T follicular helper cell (primary cell): ENCODE measurements around the gene UQCRC2.
A peak's percentile ranks its signal among the peaks of the same experiment; 100 is the strongest.
"Not testable (repeated sequence)": the region's sequence is repeated elsewhere in the genome, so short reads cannot be mapped to it uniquely, and the experiment has no call there.

Experiments
- DNase-seq: peaks from one replicate; pipeline ENCODE4 v3.0.0-alpha.2; 2020; ENCODE audit warnings: low read depth

Gene UQCRC2

GRCh38 chr16:21982108-21982507, 28.9 kb downstream of the UQCRC2 start:
- no peak for DNase-seq

- DNase-seq = no peak
These were observed 30.9 kb downstream of the UQCRC2 start for GRCh38 chr16:21984062-21984461.

GRCh38 chr16:21985524-21985923, 32.4 kb downstream of the UQCRC2 start:
- DNase-seq = no peak

- no peak for DNase-seq
These were observed 33.6 kb downstream of the UQCRC2 start for GRCh38 chr16:21986692-21987246.

GRCh38 chr16:21987498-21987897, 34.3 kb downstream of the UQCRC2 start:
- DNase-seq = no peak

- DNase-seq = no peak
These were observed 36.0 kb downstream of the UQCRC2 start for GRCh38 chr16:21989133-21989532.

- no peak for DNase-seq
These were observed 36.6 kb downstream of the UQCRC2 start for GRCh38 chr16:21989751-21990150.

GRCh38 chr16:21990381-21990944, 37.3 kb downstream of the UQCRC2 start:
- DNase-seq = no peak

GRCh38 chr16:21991621-21992020, 38.5 kb downstream of the UQCRC2 start:
- DNase-seq = no peak

- no peak for DNase-seq
These were observed 41.8 kb downstream of the UQCRC2 start for GRCh38 chr16:21994856-21995465.

- no peak for DNase-seq
These were observed 43.9 kb downstream of the UQCRC2 start for GRCh38 chr16:21996923-21997696.

GRCh38 chr16:21997697-21998480, 44.7 kb downstream of the UQCRC2 start:
- DNase-seq = no peak

- DNase-seq = no peak
These were observed 48.4 kb downstream of the UQCRC2 start for GRCh38 chr16:22001591-22001990.

- DNase-seq = not testable (repeated sequence)
These were observed 48.9 kb downstream of the UQCRC2 start for GRCh38 chr16:22002047-22002446.

- DNase-seq = no peak
These were observed 50.0 kb downstream of the UQCRC2 start for GRCh38 chr16:22003195-22003594.

GRCh38 chr16:22004341-22004740, 51.2 kb downstream of the UQCRC2 start:
- DNase-seq = no peak

GRCh38 chr16:22005746-22006145, 52.6 kb downstream of the UQCRC2 start:
- DNase-seq = no peak

- no peak for DNase-seq
These were observed 53.5 kb downstream of the UQCRC2 start for GRCh38 chr16:22006636-22007035.

- DNase-seq = no peak
These were observed 54.0 kb downstream of the UQCRC2 start for GRCh38 chr16:22007159-22007508.

GRCh38 chr16:22007509-22008214, 54.5 kb downstream of the UQCRC2 start, which contains the start of gene MOSMO:
Gene MOSMO, plus strand, starts transcription at chr16:22008111. Its CDS starts 191 bp downstream, at chr16:22008302.
- DNase-seq = peak; percentile 50
